Measurements from ENCODE around the gene INPP5F. TPM values are rescaled to one million over a fixed set of nuclear protein-coding genes. Genes with fewer than 3 reads are reported as not detected.

Gene INPP5F
- total and polyA plus RNA-seq, 2 of the 13 experiments (the other 11 are each of a cell fraction or from before 2014, with no cell fraction given) = 12.5 to 15.7 TPM

- no peak for TF ChIP-seq ZBTB2 (CRISPR knock-in tag; IDR thresholded peaks at IDR 0.05; ENCODE audit: low read depth)
- TF ChIP-seq CENPT (CRISPR knock-in tag; IDR thresholded peaks at IDR 0.05; ENCODE audit: low read depth) = no peak
- TF ChIP-seq CEBPG (CRISPR knock-in tag; IDR thresholded peaks at IDR 0.05) = peak; percentile 26; the same call in 1 of the 2 replicates
- no peak for TF ChIP-seq ZIK1 (CRISPR knock-in tag; IDR thresholded peaks at IDR 0.05; ENCODE audit: borderline replicate concordance, low read depth)
- no peak for TF ChIP-seq XRCC5 (optimal IDR thresholded peaks at IDR 0.05; ENCODE audit: low read length)
- TF ChIP-seq ZNF326 (CRISPR knock-in tag; IDR thresholded peaks at IDR 0.05; ENCODE audit: borderline replicate concordance) = no peak
- no peak for TF ChIP-seq POLR2AphosphoS5 (IDR thresholded peaks at IDR 0.05; ENCODE audit: low read depth, low read length)
- TF ChIP-seq HOMEZ (CRISPR knock-in tag; IDR thresholded peaks at IDR 0.05; ENCODE audit: low read depth) = 0 out of 2 replicates have a peak, but pooled peaks have one; percentile 40
- no peak for TF ChIP-seq PHB2 (IDR thresholded peaks at IDR 0.05; ENCODE audit: partially characterized antibody)
- peak; percentile 83 for TF ChIP-seq ISL2 (CRISPR knock-in tag; IDR thresholded peaks at IDR 0.05)
- peak; percentile 76 for TF ChIP-seq SALL1 (CRISPR knock-in tag; IDR thresholded peaks at IDR 0.05)
- TF ChIP-seq ARNTL (CRISPR knock-in tag; IDR thresholded peaks at IDR 0.05) = peak; percentile 93
- TF ChIP-seq ZNF792 (CRISPR knock-in tag; IDR thresholded peaks at IDR 0.05) = 0 out of 2 replicates have a peak, but pooled peaks have one; percentile 33
- no peak for TF ChIP-seq MAZ (IDR thresholded peaks at IDR 0.05; ENCODE audit: borderline replicate concordance, low read depth, low read length)
- no peak for TF ChIP-seq MAZ (CRISPR knock-in tag; IDR thresholded peaks at IDR 0.05; ENCODE audit: low read depth)
- TF ChIP-seq CENPX (CRISPR knock-in tag; IDR thresholded peaks at IDR 0.05) = no peak
- no peak for TF ChIP-seq GTF3A (CRISPR knock-in tag; conservative IDR thresholded peaks at IDR 0.05)
- TF ChIP-seq SOX5 (CRISPR knock-in tag; IDR thresholded peaks at IDR 0.05; ENCODE audit: borderline replicate concordance) = peak; percentile 88
- no peak for TF ChIP-seq ZNF672 (CRISPR knock-in tag; IDR thresholded peaks at IDR 0.05)
- TF ChIP-seq SKI (IDR thresholded peaks at IDR 0.05; ENCODE audit: partially characterized antibody) = peak; percentile 15
- TF ChIP-seq RFXAP (CRISPR knock-in tag; IDR thresholded peaks at IDR 0.05; ENCODE audit: borderline replicate concordance) = no peak
- no peak for TF ChIP-seq KDM5A (IDR thresholded peaks at IDR 0.05; ENCODE audit: borderline replicate concordance, low read length)
- TF ChIP-seq ZNF577 (CRISPR knock-in tag; IDR thresholded peaks at IDR 0.05; ENCODE audit: borderline replicate concordance, low read depth) = no peak
- no peak for TF ChIP-seq ZNF773 (CRISPR knock-in tag; IDR thresholded peaks at IDR 0.05; ENCODE audit: borderline replicate concordance)
- TF ChIP-seq SMARCE1 (IDR thresholded peaks at IDR 0.05; ENCODE audit: borderline replicate concordance) = no peak
- TF ChIP-seq MTF2 (CRISPR knock-in tag; IDR thresholded peaks at IDR 0.05; ENCODE audit: borderline replicate concordance) = no peak
- no peak for TF ChIP-seq MED8 (CRISPR knock-in tag; IDR thresholded peaks at IDR 0.05; ENCODE audit: insufficient replicate concordance)
- TF ChIP-seq ZSCAN29 (CRISPR knock-in tag; conservative IDR thresholded peaks at IDR 0.05) = no peak
- TF ChIP-seq ZFP36L1 (CRISPR knock-in tag; IDR thresholded peaks at IDR 0.05) = no peak
- TF ChIP-seq AGO2 (optimal IDR thresholded peaks at IDR 0.05; ENCODE audit: low read depth, low read length) = no peak
- TF ChIP-seq KDM2A (CRISPR knock-in tag; IDR thresholded peaks at IDR 0.05; ENCODE audit: borderline replicate concordance, low read depth) = no peak
- TF ChIP-seq RBFOX2 (IDR thresholded peaks at IDR 0.05; ENCODE audit: low read depth, low read length) = no peak
- TF ChIP-seq FOXA3 (CRISPR knock-in tag; IDR thresholded peaks at IDR 0.05) = peak; percentile 89
- no peak for TF ChIP-seq ATRX (CRISPR knock-in tag; IDR thresholded peaks at IDR 0.05; ENCODE audit: borderline replicate concordance)
Measured at GRCh38 chr10:119762035-119762434, 36.2 kb downstream of the INPP5F start (continued).
